ENCODE data around the gene IFNA6.

Gene IFNA6

DNA sequence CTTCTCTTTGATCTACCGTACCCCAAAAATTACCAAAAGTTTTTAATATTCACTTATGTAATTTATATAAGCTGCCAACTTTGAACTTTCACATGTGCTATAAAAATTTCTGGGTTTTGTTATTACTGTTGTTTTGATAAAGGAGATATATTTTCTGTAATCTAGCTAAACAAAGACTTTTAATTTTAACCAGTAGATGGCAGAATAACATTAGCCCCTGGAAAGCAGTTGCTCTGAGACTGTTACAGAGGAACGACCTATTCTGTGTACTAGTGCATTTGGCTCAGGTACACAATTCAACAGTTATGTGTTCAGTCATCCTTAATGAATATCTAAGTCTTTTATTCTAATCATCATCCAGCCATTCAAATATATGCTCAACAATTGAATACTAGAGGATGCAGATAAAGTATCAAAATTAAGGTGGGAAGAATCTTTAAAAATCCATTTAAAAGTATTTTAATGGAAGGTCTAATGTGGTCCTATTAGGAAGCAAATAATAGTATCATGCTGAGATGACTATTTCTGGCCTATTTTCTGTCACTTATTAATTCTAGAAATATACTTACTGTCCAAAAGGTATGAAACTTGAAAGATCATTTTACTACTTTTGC, 24.1 kb downstream of the IFNA6 start:
- peak in 1 of 2 donors; percentile 79 for DNase-seq

DNA sequence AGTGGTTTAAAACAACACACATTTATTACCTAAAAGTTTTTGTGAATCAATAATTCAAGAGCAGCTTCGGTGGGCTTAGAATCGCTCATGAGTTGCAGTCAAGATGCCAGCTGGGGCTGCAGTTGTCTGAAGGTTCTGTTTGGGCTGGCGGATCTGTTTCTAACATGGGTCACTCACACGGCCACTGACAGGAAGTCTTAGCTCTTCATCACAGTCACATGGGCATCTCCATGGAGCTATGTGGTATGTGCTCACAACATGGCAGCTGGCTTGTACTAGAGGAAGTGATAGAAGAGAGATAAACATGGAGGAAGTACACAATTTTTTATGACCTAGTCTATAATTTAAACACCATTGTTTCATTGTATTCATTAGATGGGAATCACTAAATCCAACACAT, 26.6 kb downstream of the IFNA6 start:
- no peak for DNase-seq

DNA sequence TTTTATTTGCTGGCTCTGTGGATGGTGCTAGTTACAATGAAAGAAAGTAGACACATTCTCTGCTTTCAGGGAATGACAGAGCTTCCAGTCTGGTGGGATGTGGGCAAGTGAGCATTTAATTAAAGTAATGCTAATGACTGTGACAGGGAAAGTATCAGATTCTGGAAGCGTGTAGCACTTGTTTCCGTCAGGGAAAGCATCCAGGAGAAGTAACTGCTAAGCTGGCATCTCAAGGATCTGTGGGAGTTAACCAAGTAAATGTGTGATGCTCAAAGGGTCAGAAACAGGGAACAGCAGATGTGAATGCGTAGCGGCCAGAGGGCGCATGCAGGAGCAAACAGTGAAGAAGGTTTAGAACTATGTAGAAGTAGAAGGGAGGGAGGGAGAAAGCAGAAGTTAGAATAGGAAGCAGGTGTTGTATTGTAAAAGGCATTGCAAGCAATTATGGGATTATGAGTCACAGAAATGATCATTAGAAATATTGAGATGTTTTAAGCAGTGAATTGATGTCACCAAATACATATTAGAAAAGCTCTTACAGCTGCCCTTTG, 27.7 kb downstream of the IFNA6 start:
- no peak for DNase-seq

DNA sequence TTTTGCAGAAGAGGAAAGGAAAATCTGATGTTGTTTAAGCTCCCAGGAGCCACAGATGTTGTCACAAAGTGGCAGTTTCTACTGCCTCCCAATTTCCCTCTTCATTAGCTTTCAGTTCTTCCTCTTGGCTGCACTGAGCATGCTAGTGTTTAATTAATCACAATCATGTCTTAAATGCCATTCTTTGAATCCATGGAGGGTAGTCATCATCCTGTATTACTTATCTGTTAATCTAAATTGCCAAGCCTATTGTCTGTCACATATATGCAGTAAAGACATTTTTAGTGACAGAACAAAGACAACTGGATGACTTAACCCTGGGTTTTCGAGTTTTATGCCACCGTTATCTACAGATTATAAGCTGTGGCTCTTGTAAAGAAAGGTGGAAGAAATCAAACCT, 30.2 kb downstream of the IFNA6 start:
- no peak for DNase-seq

DNA sequence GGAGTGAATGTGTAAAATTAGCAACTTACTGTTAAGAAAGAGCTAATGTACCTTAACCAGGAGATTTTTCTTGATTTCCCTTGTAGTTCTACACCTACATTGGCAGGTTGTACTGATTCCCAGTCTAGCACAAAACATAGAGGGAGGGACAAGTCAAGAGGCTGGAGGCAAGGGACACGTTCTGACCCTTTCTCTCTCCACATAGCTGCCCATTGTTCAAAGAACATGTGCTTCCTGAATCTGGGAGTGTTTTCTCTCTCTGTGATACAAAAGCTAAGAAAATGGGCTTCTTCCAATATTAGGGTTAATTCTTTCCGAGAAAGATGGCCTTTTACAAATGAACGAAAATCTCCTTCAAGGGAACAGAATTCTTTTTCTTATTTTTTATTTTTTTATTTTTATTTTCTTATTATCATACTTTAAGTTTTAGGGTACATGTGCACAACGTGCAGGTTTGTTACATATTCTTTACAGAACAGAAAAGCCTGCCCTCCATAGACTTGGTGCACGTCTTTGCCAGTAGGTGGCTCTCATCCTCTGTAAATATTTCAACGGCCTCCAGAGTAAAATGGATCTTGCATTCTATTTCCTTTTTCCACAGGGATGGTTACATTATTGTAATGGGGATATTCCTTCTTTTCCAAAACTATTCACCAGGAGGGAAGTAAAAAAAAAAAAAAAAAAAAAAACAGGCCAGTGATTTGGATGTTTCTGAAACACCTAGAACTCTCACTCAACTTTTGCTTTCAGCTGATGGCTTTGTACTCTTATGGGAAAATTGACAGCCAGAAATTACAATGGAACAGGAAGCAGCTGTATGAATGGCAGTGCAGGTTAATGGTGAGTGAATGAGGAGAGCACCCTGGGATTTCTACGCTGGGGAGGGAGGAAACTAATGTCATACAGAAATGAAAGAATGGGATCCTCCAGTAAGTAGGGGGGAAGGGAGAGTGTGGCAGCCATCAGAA, 32.4 kb downstream of the IFNA6 start:
- peak; percentile 8 to 72 for DNase-seq

DNA sequence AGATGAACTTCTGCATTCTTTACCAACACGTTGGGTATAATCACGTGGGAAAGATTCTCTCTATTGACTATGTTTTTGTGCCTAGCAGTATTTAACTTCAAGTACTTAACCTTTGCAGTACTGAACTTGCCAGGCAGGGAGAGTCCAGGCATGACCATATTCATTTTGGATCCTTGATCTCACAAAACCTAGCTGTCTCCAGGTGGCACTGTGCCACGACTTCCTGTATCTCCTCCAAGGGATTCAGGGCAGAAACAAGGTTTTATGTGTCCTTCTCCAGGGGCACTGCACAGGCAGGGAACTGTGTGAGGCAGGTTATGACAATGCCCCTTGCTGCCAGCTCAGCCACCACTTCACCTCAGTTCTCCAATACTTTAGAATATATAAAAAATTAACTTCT, 33.8 kb downstream of the IFNA6 start:
- no peak for DNase-seq

DNA sequence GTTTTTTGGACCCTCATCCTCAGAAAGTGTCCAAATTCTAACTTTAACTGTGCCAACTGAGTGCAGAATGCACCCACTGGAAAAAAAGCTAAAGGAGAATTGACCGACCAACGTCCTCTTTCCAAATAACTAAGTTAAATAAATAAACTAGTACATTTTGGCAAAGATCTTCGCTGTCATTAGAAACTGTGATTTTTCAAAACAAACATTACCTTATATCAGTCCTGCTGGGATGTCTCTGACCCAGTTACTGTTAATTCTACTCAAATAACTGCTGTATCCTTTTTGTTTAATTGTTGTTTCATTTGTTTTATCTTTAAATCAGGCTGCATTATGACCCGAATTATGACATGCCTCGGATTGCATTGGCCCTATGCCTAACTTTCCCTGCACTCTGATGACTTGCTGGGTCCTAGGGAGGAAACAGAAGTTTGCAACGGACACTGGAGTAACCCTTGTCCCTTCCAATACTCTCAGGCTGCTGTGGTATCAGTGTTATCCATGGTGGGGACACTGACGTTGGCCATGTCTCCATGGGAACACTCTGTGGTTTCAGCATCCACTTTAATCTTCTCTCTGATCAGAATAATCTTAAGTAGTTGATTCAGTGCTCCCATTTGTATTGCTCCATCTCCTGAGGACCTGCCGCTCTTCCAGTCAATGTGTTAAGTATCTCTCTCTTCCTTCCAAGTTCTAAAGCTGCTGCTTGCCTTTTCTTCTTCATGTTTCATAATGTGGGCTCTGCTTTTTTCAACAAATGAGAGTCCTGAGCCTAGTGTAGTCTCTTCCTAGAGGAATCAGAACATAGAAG, 34.5 kb downstream of the IFNA6 start:
- no peak for DNase-seq

DNA sequence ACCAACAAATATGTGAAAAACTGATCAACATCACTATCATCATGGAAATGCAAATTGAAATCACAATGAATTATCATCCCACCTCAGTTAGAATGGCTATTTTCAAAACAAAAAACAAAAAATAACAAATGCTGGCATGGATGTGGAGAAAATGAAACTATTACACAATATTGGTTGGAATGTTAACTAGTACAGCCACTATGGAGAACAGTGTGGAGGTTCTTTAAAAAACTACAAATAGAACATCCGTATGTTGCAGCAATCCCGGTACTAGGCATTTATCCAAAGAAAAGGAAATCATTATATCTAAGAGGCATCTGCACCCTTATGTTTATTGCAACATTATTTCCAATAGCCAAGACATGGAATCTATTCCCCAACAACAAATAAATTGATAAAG, 36.5 kb downstream of the IFNA6 start:
- DNase-seq: no peak

DNA sequence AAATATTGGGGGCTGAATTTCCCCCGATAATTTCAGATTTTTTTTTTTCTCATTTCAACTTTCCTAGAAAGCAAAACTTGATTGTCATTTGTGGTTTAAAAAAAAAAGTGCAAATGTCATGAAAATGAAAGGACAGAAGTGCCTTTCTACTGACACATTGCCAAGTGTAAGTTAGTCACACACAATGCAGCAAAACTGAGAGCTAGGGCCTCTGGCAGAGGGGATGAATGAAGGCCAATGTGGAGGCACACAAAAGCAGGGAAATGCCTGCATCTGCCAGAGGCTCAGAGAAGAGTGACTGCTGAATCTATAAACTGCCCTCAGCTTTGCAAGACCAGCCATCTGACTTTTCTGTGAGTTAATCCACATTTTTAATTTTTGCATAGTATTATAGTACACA, 38.8 kb downstream of the IFNA6 start:
- no peak for DNase-seq

DNA sequence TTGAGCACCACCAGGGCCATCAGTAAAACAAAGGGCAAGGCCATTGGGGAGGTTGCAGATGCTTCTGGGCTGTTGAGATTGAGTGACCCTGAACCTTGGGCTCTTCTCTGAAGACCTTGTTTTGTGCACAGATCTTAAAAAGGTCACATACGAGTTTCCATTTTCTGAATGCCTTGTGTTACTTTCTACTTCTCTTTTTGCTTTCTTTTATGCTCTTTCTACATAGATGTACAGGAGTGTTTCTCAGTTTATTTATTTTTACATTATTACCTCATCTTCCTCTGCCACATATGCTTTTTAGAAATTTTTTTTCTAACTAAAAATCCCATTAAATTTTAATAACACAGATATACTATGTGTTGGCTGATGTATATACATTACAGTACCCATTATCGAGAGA, 45.5 kb downstream of the IFNA6 start, which contains the start of gene IFNA5:
TSS of gene IFNA5 (minus strand) at position 101 of the 400 bp plus-strand sequence. CDS start at position 44, 57 bp downstream.
- no peak for DNase-seq

Measured in hippocampal formation (tissue), 2 donors.